Body of pancreas (tissue), 4 donors: ENCODE data around the gene CUEDC2.

Source experiments
- POLR2A ChIP-seq, 3 donors: fragments of 450-650 bp; IDR thresholded peaks; one replicate each; pipeline ENCODE4 v1.6.1; 2016; ENCODE audit warnings: antibody characterized with exemption in 3 of 3, mild to moderate bottlenecking in 2 of 3
- TF ChIP-seq, protein P1 (sequence below), 7 experiments: fragments of 450-650 bp in 4 of 7; fragments of 200-600 bp in 3 of 7; sonication (generic) in 3 of 7; IDR thresholded peaks; one replicate each; pipeline ENCODE4 v1.5.1; 2016 to 2019; ENCODE audit warnings: antibody characterized with exemption in 7 of 7

- TF ChIP-seq, protein P1, sequence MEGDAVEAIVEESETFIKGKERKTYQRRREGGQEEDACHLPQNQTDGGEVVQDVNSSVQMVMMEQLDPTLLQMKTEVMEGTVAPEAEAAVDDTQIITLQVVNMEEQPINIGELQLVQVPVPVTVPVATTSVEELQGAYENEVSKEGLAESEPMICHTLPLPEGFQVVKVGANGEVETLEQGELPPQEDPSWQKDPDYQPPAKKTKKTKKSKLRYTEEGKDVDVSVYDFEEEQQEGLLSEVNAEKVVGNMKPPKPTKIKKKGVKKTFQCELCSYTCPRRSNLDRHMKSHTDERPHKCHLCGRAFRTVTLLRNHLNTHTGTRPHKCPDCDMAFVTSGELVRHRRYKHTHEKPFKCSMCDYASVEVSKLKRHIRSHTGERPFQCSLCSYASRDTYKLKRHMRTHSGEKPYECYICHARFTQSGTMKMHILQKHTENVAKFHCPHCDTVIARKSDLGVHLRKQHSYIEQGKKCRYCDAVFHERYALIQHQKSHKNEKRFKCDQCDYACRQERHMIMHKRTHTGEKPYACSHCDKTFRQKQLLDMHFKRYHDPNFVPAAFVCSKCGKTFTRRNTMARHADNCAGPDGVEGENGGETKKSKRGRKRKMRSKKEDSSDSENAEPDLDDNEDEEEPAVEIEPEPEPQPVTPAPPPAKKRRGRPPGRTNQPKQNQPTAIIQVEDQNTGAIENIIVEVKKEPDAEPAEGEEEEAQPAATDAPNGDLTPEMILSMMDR (IDR thresholded peaks at IDR 0.05): no peak
- no peak for TF ChIP-seq POLR2A (IDR thresholded peaks at IDR 0.05)
Observed at GRCh38 chr10:102406815-102407214, 25.6 kb downstream of the CUEDC2 start.
